Fibroblast of villous mesenchyme (primary cell): ENCODE results near the gene NUP210L. TPM values are rescaled to one million over a fixed set of nuclear protein-coding genes. Genes with fewer than 3 reads are reported as not detected.

ENCODE experiments used
- DNase-seq: peaks from one replicate; pipeline ENCODE4 v3.0.0-alpha.2; 2010; ENCODE audit warnings: low read depth
- H3K4me3 ChIP-seq: 2 replicates; pipeline ENCODE4 v1.5.1; 2011; ENCODE audit warnings: low read depth, mild to moderate bottlenecking, low read length
- small RNA-seq: library from RNA; depleted of rRNA; stranded (forward); fragments of <200 nt; gene quantifications from one replicate; pipeline ENCODE3, GENCODE V24; 2012
- total RNA-seq: library from RNA; depleted of rRNA; stranded (reverse); fragments of >200 nt; gene quantifications from 2 replicates; pipeline ENCODE4 v1.2.3, GENCODE V29; 2012
- TF ChIP-seq, protein P1 (sequence below): IDR thresholded peaks from 2 replicates; pipeline ENCODE4 v1.5.1; 2012; ENCODE audit warnings: low read depth, mild to moderate bottlenecking, low read length; ENCODE audit not compliant: insufficient read depth

NUP210L gene
- total RNA-seq, 1 donor: under 0.01 TPM

DNA sequence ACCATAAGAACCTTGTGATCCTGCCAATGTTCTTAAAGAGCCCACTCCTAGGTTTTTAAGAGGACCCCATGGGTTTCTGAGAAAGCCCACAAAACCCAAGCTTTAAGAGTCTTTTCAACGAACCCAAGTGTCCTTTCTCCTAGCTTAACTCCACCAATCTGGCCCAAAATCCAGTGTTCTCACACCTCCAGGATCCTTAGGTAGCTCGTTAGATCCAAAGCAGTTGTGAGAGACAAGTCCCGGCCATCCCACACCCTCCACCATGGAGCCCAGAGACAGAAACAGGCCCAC, 210.1 kb downstream of the NUP210L start:
- TF ChIP-seq, protein P1, sequence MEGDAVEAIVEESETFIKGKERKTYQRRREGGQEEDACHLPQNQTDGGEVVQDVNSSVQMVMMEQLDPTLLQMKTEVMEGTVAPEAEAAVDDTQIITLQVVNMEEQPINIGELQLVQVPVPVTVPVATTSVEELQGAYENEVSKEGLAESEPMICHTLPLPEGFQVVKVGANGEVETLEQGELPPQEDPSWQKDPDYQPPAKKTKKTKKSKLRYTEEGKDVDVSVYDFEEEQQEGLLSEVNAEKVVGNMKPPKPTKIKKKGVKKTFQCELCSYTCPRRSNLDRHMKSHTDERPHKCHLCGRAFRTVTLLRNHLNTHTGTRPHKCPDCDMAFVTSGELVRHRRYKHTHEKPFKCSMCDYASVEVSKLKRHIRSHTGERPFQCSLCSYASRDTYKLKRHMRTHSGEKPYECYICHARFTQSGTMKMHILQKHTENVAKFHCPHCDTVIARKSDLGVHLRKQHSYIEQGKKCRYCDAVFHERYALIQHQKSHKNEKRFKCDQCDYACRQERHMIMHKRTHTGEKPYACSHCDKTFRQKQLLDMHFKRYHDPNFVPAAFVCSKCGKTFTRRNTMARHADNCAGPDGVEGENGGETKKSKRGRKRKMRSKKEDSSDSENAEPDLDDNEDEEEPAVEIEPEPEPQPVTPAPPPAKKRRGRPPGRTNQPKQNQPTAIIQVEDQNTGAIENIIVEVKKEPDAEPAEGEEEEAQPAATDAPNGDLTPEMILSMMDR: no peak
- peak overlapping the region; percentile 76 for H3K4me3 ChIP-seq
- DNase-seq: no peak

GRCh38 chr1:153944005-153944826, 210.7 kb downstream of the NUP210L start:
- no peak overlapping the region for H3K4me3 ChIP-seq
- TF ChIP-seq, protein P1: no peak
- no peak for DNase-seq

- no peak for DNase-seq
- no peak overlapping the region for H3K4me3 ChIP-seq
Observed at GRCh38 chr1:153942766-153943549, 211.9 kb downstream of the NUP210L start.

More at GRCh38 chr1:153942766-153943549, 211.9 kb downstream of the NUP210L start:
- TF ChIP-seq, protein P1: no peak

Small RNA genes lying within 50 kb of the gene (small RNA-seq; reads per million reads assigned to genes)
- gene MIR190B (3.4 reads per million, percentile 72 among the genes with 10 or more reads in this experiment), gene MIR5698 (not detected), gene MIR6737 (not detected), gene RNU6-179P (not detected)

Other genes with a start within 250 kb of the NUP210L start
- gene GATAD2B, start 232.1 kb downstream of the NUP210L start, total RNA-seq: 6.8 and 8.6 TPM in 2 replicates
- 27.6 and 29.0 TPM in 2 replicates for gene DENND4B, start 208.4 kb downstream of the NUP210L start, total RNA-seq
- gene CRTC2, start 196.5 kb downstream of the NUP210L start, total RNA-seq: 4.5 and 6.0 TPM in 2 replicates
- gene SLC39A1, start 191.5 kb downstream of the NUP210L start, total RNA-seq: 127 and 153 TPM in 2 replicates
- 3.9 TPM in 2 replicates for gene CREB3L4, start 187.2 kb downstream of the NUP210L start, total RNA-seq
- gene JTB, start 177.4 kb downstream of the NUP210L start, total RNA-seq: 128 and 135 TPM in 2 replicates
- gene RAB13, start 168.7 kb downstream of the NUP210L start, total RNA-seq: 36.7 and 37.7 TPM in 2 replicates
- gene RPS27, start 164.3 kb downstream of the NUP210L start, total RNA-seq: 1,538 and 2,013 TPM in 2 replicates
- 333 and 503 TPM in 2 replicates for gene TPM3, start 37.0 kb upstream of the NUP210L start, total RNA-seq
- not detected in 2 replicates for gene CFAP141, start 51.3 kb upstream of the NUP210L start, total RNA-seq
- gene UBAP2L, start 65.9 kb upstream of the NUP210L start, total RNA-seq: 79.6 and 126 TPM in 2 replicates
- gene HAX1, start 117.6 kb upstream of the NUP210L start, total RNA-seq: 153 and 165 TPM in 2 replicates
- not detected in 2 replicates for gene AQP10, start 166.0 kb upstream of the NUP210L start, total RNA-seq
- gene ATP8B2, start 170.5 kb upstream of the NUP210L start, total RNA-seq: 107 and 155 TPM in 2 replicates